Stimulated activated CD4-positive, alpha-beta T cell treated with anti-CD3 and anti-CD28 coated beads, TNF-alpha, amount 100 ng/mL, for 24 hours (primary cell): ENCODE data around the gene SSH2.
"Not testable (repeated sequence)": the region's sequence is repeated elsewhere in the genome, so short reads cannot be mapped to it uniquely, and the experiment has no call there.

Experiments
- DNase-seq, 3 experiments: peaks; one replicate each; pipeline ENCODE4 v3.0.0-alpha.2; 2020; ENCODE audit warnings: low read depth in 3 of 3

Gene SSH2

DNA sequence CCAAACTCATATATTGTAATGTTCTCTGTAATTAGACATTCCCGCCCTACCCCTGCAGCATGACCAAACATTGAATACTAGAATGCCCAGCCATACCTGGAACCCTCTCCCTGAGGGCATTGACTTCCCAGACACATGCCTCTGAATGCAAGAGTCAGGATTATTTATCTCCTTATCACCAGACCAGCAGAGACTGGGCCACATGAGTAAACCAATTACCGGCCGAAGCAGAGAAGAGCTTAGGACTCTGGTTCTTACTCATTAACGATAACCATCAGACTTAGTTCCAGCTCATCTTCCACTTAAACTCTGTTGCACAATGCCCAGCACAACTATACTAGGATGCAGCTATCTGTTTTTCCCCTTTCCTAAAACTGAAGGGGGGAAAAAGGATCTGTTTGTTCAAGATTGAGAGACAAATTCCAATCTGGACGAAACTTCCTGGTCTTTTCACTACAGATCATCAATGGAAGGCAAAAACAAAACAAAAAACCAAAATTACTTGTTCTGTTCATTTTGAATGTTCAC is 219.1 kb downstream of the SSH2 start:
- DNase-seq: no peak

DNA sequence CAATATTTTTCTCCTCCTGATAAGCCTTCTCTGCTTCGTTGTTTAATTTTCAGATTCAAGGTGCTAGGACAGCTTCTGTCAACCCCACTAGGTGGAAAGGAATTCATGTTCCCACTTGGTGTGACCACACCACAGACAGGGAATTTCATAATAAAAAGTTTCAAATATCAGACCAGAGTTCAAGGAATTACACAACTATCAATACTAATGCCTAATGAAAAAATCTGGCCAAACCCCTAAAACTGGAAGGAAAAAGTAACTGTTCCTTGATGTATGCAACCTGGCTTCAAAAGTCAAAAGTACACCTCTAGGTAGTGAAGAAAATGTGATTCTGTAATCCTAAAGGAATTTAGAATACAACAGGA is 219.5 kb downstream of the SSH2 start:
- DNase-seq: no peak

DNA sequence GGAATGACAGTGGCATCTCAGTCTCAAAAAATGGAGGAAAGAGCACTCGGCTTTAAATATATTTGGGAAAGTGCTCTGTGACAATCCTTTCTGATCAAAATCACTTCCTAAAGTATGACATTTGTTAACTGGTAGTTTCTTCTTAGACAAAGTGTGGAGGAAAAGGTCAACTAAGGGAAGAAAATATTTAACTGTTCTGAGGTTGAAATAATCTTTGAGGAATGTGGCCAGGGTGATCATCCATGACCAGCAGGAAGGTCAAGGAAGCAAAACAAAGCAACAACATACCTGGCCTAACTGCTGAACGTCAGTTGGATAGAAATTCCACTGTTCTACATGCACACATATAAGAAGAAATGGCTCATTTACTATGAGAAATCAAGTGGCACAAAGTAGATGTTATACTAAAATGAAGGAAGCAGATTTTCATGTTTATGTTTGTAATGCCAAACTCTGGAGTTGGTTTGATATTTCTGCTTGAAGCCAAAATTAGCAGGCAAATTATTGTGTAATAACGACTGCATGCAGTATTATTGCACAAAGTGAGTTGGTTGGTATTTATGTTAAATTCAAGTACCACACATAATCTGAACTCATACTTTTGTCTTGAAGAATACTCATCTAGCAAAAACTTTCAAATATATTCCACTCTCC is 220.0 kb downstream of the SSH2 start:
- DNase-seq: no peak

DNA sequence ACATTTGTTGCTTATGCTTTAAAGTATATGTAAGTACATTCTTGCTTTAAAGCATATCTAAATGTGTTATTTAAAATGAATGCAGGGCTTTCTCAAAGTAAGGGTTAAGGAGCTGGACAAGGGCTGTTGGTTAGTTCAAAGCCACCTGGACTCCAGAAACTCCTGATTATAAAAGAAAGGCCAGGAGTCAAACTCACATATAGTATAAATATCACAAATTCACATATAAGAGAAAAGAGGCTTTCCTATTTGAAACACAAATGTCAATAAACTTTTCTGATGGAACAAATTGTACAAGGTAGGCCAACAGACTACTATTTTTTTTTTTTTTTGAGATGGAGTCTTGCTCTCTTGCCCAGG is 222.8 kb downstream of the SSH2 start:
- DNase-seq: no peak

DNA sequence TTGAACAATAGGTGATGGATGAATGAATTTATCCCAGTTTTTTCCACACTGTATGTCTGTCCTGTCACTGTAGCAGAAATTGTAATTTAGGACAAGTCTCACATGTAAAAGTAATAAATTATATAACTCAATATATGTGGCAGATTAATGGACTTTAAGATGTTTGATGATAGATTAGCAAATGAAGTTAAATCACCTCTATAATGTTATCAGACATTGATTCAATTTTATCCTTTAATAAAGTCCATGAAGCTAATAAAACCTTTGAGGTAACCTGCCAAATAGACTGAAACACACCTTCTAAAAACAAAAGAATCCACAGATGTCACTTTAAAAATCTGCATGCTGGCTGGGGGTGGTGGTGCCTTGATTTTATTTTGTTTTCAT is 224.0 kb downstream of the SSH2 start:
- DNase-seq: no peak

DNA sequence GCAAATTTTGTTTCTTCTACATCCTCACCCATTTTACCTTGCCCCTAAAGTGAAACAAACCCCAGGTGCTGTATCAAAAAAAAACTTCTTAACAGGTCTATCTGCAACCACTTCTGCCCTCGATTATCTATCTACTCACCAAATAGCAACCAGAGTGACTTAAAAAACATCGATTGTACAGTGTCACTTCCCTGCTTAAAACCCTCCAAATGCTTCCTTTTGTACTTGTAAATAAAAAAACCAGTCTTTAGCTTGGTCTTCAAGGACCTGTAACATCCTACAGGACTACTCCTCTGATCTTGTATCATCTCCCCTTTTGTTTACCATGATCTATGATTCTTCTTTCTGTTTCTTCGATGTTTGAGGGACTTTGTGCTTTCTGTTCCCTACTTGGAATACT is 224.6 kb downstream of the SSH2 start:
- DNase-seq: no peak

DNA sequence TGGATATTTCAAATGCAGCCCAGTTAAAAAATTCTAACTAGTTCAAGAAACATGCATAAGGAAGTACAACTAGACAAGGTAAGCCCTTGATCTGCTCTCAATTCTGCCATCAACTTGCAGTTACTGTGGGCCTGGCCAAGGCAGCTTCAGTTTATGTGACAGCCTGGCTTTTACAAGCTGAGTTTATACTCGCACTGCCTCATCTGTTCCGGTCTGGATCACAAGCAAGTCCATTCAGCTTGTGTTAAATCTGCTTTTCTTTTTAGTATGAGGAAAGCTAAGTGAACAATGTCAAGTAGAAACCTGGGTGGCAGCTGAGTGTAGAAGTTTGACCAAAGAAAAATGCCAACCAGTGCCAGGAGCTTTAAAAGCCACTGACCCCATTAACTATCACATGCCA is 230.7 kb downstream of the SSH2 start:
- no peak for DNase-seq

DNA sequence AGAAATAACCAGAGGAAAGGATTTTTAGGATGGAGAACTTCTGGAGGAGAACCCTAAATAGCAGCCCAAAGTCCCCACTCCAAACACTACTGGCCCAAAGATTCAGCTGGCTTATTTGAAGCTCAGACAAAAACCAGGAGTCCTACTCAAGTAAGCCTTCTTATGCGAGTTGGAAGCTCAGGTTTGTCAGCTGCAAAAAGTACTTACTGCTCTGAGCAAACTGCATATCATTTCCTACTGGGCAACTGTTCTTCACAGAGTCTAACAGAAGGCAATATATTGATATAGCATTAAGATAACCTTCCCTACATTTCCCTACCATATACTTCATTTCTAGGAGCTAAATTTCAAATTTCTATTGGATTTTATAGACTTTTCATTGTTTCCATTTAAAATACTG is 231.2 kb downstream of the SSH2 start:
- no peak for DNase-seq

DNA sequence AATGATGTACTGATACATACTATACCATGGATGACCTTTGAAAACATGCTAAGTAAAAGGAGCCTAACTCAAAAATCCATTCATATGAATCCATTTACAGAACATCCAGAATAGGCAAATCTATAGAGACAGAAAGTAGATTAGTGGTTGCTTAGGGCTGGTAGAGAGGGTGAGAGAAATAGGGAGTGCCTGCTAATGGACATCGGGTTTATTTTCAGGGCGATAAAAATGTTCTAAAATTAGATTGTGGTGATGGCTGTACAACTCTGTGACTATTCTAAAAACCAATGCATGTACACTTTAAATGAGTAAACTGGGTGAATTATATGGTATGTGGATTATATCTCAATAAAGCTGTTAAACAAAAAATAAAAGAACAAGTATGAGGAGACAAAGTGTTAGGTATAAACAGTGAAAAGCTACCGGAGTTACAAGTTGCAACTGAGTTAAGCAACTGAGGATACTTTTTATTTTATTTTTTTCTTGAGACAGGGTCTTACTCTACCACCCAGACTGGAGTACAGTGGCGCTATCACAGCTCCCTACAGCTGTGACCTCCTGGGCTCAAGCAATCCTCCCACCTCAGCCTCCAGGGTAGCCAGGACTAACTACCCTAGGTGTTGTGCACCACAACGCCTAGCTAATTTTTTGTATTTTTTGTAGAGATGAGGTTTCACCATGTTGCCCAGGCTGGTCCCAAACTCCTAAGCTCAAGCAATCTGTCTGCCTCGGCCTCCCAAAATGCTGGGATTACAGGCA is 231.8 kb downstream of the SSH2 start:
- DNase-seq: no peak

- DNase-seq: no peak
These were observed 232.7 kb downstream of the SSH2 start for GRCh38 chr17:29697371-29697770.

GRCh38 chr17:29694918-29695563 is 235.0 kb downstream of the SSH2 start:
- no peak for DNase-seq

- DNase-seq: no peak
These were observed 236.3 kb downstream of the SSH2 start for GRCh38 chr17:29693751-29694150.

DNA sequence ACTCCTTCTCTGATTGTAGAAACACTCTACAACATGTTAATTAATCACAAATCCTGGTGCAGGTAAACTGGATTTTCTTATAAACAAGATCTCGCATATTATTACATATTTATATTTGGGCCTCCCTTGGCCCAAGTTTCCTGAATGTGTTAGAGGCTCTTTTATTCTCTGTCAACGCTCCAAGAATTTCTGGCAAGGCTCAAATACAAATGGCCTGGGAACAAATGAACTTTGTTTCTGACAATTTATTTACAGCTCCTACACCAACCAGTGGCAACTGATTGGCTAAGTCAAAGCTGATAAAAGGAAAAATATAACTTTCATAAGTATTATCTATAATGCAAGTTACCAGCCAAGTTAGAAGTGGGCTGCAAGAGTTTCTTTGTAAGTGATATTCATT is 242.4 kb downstream of the SSH2 start:
- no peak for DNase-seq

- no peak for DNase-seq
These were observed 242.9 kb downstream of the SSH2 start for GRCh38 chr17:29686993-29687590.

DNA sequence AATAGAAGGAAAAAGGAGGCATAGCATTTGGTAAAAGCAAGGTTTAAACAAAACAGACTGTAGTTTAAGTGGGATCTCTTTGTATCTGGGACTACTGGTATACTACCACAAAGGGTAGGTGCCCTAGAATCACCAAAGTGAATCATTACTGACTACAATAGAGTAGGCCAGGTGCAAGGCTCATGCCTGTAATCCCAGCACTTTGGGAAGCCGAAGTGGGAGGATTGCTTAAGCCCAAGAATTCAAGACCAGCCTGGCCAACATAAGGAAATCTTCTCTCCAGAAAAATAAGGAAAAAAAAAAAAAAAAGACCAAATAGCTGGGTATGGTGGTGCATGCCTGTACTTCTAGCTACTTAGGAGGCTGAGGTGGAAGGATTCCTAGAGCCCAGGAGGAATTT is 246.5 kb downstream of the SSH2 start:
- no peak for DNase-seq

DNA sequence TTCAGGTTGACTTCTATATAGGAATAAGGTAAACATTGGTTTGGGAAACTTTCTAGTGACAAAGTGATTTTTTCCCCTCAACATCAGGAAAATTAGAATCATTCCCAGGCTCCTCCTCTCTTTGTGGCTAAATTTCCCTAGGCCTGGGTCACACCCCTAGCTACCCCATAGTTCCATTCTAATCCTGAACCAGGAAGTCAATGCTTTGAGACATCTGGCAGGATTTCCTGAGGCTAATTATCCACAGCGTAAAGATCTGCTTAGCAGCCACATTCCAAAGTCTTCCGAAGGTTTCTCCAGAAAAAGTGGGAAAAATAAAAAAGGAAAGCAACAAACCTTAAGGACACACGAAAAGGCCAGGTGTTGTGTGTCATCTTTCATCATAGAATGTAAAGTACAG is 247.0 kb downstream of the SSH2 start:
- no peak for DNase-seq

DNA sequence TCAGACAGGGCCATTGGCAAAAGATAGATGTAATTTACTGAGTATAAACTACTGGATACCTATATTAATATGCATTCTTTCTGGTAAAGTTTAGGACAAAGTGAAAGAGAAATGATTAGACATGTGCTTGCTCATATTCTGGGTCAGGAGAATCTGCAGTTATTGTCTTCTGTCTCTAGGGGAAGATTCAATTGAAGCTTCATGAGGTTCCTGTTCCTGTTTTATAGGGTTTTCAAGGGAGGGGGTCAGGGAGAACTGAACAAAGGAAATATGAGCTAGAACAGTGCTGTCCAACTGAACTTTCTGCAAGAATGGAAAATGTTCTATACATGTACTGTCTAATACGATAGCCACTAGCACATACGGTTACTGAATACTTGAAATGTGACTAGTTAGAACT is 248.0 kb downstream of the SSH2 start:
- no peak for DNase-seq

- no peak for DNase-seq
These were observed 252.2 kb downstream of the SSH2 start for GRCh38 chr17:29677824-29678223.

GRCh38 chr17:29677221-29677791 is 252.7 kb downstream of the SSH2 start:
- no peak for DNase-seq

DNA sequence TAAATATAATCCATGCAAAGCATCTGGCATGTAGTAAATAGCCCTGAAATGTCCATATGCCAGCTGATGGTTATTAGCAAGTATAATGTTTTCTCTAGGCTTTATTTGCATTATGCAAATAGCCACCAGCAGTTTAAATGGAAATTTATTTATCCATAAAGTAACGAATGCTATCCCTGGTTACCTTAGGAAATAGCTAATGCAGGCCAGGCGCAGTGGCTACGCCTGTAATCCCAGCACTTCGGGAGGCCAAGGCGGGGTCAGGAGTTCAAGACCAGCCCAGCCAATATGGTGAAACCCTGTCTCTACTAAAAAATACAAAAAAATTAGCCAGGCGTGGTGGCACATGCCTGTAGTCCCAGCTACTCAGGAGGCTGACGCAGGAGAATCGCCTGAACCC is 254.1 kb downstream of the SSH2 start:
- DNase-seq: not testable (repeated sequence)

DNA sequence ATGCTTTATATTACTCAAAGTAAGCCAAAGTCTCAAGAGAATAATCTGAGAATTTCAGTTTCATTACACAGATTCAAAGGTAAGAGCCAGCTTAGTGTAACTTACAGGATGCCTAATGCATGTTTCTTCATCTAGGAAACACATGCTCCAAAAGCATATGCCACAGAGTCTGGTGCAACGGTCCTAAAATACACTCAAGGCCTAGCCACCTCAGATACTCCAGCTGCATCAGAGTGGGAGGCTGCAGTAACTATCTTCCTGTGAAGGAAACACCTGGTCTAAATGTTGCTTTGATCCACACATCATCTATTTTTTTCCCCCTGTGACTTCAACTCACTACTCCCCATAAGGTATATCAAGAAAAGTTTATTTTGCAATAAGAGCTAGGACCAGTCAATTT is 255.7 kb downstream of the SSH2 start:
- no peak for DNase-seq

DNA sequence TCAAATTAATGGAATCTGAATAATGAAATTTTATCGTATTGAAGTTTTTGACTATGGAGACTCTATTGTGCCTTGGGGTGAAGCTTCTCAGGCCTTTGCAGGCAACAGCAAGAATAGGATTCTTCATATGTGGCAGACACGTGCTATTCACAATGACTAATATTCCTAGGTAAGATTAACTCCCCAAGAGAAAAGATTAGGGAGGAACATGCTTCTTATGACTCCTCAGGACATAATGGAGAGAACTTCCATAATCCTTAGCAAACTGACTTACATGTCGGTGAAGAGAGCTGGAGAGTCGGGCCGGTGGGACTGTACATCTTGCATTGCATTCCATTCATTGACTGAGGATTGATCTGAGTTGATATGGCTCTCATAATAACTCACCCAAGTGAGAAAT is 258.4 kb downstream of the SSH2 start:
- DNase-seq: no peak
